Measurements from ENCODE around the gene NIPA2.

NIPA2 gene

GRCh38 chr15:22911306-22911705 is 72.8 kb downstream of the NIPA2 start:
- Mint-ChIP-seq H3K27me3 (no peaks in the 10 kb centered on the region), H3K4me3 (no peak overlapping the region), H3K27ac (no peak overlapping the region), H3K36me3 (peaks cover 3 to 31% of the 10 kb centered on the region in 2 donors), H3K9me3 (no peaks in the 10 kb centered on the region), H3K4me1 (no peaks in the 10 kb centered on the region)
- ATAC-seq (replicated peaks) (no peak), DNase-seq (no peak)

GRCh38 chr15:22912256-22912655 is 73.8 kb downstream of the NIPA2 start:
- no peak for ATAC-seq (replicated peaks)
- Mint-ChIP-seq H3K9me3 (no peaks in the 10 kb centered on the region), H3K4me1 (peaks cover 0 to 2% of the 10 kb centered on the region in 2 donors), H3K27me3 (no peaks in the 10 kb centered on the region), H3K36me3 (peaks cover 5 to 38% of the 10 kb centered on the region in 2 donors), H3K4me3 (no peak overlapping the region), H3K27ac (no peak overlapping the region)
- no peak for DNase-seq

GRCh38 chr15:22913646-22914380 is 75.3 kb downstream of the NIPA2 start:
- peaks cover 0 to 2% of the 10 kb centered on the region in 2 donors for H3K4me1 Mint-ChIP-seq
- no peaks in the 10 kb centered on the region for H3K9me3 Mint-ChIP-seq
- ATAC-seq (replicated peaks) (no peak), DNase-seq (no peak)
- no peaks in the 10 kb centered on the region for H3K27me3 Mint-ChIP-seq
- peaks cover 2 to 29% of the 10 kb centered on the region in 2 donors for H3K36me3 Mint-ChIP-seq
- no peak overlapping the region for H3K27ac Mint-ChIP-seq
- no peak overlapping the region for H3K4me3 Mint-ChIP-seq

GRCh38 chr15:22915866-22916515 is 77.5 kb downstream of the NIPA2 start:
- no peak overlapping the region for H3K4me3 Mint-ChIP-seq
- no peak overlapping the region for H3K27ac Mint-ChIP-seq
- H3K9me3 Mint-ChIP-seq = no peaks in the 10 kb centered on the region
- DNase-seq (no peak), ATAC-seq (replicated peaks) (no peak)
- peaks cover 0 to 2% of the 10 kb centered on the region in 2 donors for H3K4me1 Mint-ChIP-seq
- peaks cover 2 to 21% of the 10 kb centered on the region in 2 donors for H3K36me3 Mint-ChIP-seq
- H3K27me3 Mint-ChIP-seq = no peaks in the 10 kb centered on the region

GRCh38 chr15:22916606-22917350 is 78.3 kb downstream of the NIPA2 start:
- Mint-ChIP-seq H3K4me1 (peaks cover 0 to 2% of the 10 kb centered on the region in 2 donors), H3K27me3 (no peaks in the 10 kb centered on the region), H3K36me3 (peaks cover 2 to 21% of the 10 kb centered on the region in 2 donors), H3K27ac (no peak overlapping the region), H3K4me3 (no peak overlapping the region), H3K9me3 (no peaks in the 10 kb centered on the region)
- ATAC-seq (replicated peaks) (no peak), DNase-seq (no peak)

GRCh38 chr15:22917556-22917955 is 79.1 kb downstream of the NIPA2 start:
- Mint-ChIP-seq H3K27ac (no peak overlapping the region), H3K4me3 (no peak overlapping the region), H3K4me1 (peaks cover 0 to 2% of the 10 kb centered on the region in 2 donors), H3K36me3 (peaks cover 2 to 20% of the 10 kb centered on the region in 2 donors), H3K27me3 (no peaks in the 10 kb centered on the region), H3K9me3 (no peaks in the 10 kb centered on the region)
- no peak for DNase-seq
- ATAC-seq (replicated peaks) = no peak
